SK-N-MC (cell line): ENCODE measurements around the gene MMEL1.

ENCODE experiments used
- EZH2 ChIP-seq: fragments of 200-600 bp; sonication (generic); IDR thresholded peaks from one replicate; pipeline ENCODE4 v1.6.1; 2017; ENCODE audit warnings: antibody characterized with exemption
- FOXP2 ChIP-seq: optimal IDR thresholded peaks from 2 replicates; pipeline ENCODE3; 2011; ENCODE audit warnings: mild to moderate bottlenecking, moderate library complexity; ENCODE audit not compliant: insufficient read depth; ENCODE audit errors: extremely low read length, control extremely low read depth
- POLR2AphosphoS5 ChIP-seq: IDR thresholded peaks from 2 replicates; pipeline ENCODE4 v1.6.1; 2012; ENCODE audit warnings: mild to moderate bottlenecking, low read depth, low read length, borderline replicate concordance

DNA sequence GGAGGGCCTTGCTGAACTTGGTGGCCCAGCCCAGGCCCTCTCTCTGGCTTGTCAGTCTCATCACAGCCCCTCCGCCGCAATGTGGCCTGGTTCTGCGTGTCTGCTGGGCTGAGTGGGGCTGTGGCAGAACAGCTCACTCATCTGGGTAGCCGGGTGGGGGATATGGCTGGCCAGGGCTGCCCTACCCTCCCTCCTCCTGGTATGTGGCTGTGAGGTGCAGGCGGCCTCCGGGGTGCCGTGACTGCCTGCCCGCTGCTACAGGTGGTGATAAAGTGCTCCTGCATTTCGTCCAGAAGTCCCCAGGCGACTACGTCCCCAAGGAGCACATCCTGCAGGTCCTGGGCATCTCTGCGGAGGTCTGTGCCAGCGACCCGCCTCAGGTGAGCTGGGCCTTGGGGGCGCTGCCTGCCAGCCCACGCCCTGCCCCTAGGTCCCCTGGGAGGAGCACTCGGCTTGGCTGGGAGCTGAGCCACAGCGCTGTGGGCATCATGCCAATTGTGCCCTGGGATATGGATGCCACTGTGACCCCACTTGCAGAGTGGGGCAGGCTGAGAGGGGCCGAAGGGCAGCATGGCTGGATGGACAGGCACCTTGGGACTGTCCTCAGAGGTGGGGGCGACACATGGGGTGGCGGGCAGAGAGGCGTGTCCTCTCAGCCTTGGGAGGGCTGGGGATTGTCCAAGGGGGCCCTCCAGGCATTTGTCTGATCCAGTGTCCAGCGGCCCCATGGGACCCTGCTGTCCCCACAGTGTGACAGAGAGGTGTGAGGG, 44.0 kb downstream of the MMEL1 start:
- TF ChIP-seq POLR2AphosphoS5 (no peak), EZH2 (no peak), FOXP2 (no peak)
